Activated CD8-positive, alpha-beta memory T cell treated with anti-CD3 and anti-CD28 coated beads, Interleukin-2, amount 50 U/mL, for 48 hours (primary cell): ENCODE data around the gene NLGN1.

Source experiments
- DNase-seq: peaks from one replicate; pipeline ENCODE4 v3.0.0-alpha.2; 2020

The NLGN1 gene

DNA sequence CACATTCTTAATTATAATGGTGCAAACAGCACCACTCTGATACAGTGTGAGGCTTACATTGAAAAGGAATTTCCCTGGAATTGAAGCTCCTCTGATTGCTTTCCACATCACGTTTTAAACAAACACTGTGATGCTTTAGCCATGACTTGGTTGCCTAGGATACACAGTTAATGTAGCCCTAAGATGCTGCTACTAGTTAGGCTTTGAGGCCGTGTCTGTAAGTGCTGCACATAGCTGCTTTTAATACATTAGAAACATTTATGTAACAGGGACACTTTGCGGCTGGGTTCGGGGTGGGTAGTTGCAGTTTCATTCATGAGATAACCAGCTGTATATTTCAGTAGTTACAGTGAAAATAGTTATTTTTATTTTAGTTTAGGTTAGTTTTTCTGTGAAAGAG is 334.7 kb downstream of the NLGN1 start:
- DNase-seq, result no peak

DNA sequence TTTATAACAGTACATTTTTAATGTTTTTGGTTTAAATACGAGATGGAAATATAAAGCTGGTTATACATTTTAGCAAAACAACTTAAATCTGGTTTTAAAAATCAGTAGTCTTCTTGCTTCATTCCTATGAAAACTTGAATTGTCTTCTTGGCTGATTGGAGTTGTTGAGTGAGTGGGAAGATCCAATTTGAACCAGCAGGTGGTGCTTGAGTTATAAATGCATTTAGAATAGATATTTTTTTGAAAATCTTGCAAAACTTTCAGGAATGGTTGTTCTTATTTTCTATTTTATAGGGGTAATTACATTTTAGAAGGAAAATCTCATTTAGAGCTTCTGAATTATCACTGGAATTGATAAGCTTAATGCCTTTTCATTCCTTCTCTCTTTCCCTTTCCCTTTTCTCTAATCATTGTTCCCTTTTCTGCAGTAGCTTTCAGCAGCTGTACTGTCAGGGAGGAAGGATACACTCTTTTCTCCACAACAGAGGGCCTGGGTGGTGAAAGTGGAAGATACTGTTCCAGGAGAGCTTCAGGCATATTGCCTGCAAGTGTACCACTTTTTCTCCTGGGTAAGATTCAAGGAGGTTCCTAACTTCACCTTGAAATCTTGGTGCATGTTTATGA is 335.6 kb downstream of the NLGN1 start:
- no peak for DNase-seq

DNA sequence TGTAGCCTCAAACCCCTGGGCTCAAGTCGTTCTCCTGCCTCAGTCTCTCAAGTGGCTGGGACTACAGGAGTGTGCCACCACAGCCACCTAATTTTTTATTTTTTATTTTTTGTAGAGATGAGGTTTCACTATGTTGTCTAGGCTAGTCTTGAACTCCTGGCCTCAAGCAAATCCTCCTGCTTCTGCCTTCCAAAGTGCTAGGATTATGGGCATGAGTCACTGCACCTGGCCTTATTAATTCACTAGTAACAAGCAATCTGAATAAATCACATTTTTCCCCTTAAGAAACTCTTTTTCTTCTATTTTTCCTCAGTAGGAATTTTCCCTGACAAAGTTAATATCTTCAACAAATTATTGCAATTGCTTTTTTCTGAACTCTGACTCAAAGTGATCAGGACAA is 336.9 kb downstream of the NLGN1 start:
- no peak for DNase-seq

DNA sequence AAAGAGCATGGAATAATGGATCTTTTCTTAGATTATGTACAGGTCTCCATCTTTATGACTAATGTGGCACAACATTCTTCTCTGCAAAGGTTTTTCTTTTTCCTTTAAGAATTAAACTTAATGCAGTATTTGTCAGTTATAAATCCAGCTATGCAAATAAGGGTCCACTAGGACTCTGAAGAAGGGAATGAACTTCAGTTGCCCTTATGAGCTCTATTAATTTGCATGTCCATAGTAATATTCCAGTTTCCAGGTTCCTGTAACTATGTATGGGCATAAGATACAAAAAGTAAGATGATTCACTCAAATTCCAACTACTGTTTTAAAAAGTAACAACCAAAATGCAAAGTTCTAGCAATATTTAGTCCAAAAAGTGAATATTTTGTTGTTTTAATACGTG is 337.4 kb downstream of the NLGN1 start:
- no peak for DNase-seq

DNA sequence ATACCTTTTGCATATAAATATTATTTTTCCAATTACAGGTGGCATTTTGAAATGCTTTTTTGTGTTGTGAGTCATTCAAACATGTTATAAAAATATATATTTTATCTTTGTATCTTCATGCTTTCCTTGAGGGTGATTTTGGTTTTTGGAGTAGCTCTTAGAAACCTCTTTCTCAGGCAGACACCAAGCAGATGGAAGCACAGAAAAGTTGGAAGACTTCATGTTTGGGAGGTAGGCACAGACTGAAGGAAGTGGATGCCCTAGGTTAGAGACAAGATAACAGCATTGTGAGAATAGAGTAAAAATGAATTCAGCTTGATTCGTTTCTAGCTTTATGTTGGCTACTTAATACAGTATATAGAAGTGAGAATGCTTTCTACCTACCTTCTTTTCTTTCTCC is 338.3 kb downstream of the NLGN1 start:
- DNase-seq, result no peak

DNA sequence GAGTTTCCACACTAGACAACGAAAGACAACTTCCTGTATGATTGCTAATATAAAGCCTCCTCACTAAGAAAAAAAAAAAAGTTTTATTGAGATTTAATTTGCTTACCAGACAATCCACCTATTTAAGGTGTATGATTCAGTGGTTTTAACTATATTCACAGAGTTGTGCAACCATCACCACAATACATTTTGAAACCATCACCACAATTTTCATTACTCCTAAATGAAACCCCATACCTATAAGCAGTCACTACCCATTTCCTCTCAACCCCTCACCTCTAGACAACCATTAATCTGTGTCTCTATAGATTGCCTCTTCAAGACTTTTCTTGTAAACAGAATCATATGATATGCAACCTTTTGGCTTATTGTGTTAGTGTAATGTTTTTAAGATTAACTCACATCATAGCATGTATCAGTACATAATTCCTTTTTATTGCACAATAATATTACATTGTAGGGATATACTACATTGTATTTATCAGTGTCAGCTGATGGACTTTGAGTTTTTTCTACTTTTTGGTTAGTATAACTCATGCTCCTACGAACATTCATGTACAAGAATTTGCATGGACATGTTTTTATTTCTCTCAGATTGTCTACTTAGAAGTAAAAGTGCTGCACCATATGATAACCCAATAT is 339.7 kb downstream of the NLGN1 start:
- no peak for DNase-seq

DNA sequence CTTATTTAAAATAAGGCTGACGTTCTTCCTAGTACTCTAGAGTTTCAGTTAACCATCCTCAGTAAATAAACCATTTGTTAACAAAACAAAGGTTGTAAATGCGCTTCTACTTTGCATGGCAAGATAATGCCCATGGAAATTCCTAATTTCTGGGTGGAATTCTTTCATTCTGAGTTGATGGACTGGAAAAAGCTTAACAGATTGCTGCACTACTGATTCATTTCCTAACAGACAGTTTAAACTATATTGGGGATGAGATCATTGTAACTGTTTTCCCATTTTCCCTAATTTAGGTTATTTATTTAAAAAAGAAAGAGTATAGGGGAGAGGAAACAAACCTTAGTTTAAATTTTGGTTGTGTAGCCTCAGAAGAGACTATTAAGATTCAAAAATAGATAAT is 342.2 kb downstream of the NLGN1 start:
- DNase-seq, result no peak

DNA sequence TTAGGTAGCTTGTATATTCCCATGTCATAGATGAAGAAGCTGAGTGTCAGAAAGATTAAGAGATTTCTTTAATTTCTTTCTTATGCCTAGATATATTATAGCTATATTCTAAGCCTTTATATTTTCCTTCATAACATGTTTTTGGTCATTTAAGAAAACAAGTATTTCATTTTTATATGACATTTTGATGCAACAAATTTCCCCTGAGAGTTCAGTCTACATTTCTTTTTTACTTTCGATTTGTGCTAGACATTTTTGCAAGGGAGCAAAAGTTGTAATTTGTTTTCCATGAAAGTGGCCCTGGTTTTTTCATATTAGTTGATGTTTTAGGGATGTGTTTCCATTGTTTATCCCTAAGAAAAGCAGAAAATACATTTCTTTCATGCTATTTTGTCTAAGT is 344.9 kb downstream of the NLGN1 start:
- no peak for DNase-seq

DNA sequence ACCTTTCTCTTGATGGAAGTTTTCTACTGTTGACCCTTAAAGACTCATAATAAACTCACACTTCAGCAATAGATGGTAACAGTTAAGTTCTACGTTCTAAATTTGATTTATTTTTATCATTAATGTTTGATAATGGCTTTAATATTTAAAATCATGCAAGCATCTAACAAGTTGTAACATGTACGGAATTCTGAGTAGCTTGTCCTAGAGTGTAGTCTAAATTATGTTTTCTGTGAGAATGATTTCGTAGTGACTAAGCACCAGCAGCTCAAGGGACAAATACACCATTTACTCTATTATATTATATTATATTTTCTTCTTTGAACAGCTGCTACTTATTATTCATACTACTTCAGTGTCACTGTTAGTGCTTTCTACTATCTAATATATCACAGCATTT is 345.6 kb downstream of the NLGN1 start:
- DNase-seq, result no peak

DNA sequence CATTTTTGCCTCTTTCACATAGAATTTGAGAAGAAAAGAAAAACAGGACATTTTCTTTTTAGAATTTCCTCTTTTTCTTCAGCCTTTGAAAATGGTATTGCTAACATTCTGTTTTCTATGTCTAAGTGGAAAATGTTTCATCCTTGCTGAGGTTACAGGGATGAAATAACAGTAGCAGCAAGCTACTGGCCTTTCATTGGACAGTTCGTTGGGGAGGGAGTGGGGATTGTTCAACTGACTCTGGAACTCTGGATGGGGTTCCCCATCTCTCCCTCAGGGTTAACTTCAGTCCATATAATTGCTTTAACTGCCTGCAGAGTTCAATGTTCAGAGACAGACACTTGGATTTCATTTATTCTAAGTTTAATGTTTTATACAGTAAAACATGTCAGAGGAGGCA is 346.0 kb downstream of the NLGN1 start:
- DNase-seq, result no peak

DNA sequence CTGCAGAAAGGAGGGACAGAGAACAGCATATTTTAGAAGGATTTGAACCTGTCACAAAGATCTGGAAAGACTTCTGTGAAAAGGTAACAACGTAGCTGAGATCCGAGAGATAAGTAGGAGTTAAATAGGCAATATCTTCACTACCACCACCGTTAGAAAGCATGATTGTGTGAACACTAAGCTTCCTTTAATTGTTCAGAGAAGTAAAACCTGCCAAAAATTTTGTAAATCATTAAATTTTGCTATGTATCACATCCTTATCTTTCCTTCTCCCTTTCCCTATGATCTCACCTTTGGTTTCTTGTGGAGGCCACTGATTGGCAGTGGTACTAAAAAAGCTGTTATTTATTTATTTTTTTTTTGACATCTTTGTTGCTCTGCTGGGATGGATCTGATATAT is 346.9 kb downstream of the NLGN1 start:
- no peak for DNase-seq

DNA sequence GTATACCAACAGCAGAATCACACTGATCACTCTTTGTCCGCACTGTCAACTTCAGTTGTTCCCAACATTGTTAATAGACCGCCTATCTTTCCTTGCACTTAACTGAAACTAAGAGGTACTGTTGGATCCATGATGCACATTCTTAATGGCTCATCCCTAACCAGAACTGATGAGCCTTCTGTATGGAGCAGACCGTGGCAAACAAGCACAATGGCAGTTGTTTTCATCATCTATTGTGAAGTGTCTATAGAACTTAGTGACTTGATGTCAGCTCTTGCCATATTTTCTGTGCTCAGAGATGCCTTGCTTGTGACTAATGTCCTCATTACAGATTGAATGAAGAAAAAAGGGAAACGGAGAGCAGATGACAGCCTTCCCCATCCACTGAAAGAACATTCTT is 347.4 kb downstream of the NLGN1 start:
- no peak for DNase-seq

DNA sequence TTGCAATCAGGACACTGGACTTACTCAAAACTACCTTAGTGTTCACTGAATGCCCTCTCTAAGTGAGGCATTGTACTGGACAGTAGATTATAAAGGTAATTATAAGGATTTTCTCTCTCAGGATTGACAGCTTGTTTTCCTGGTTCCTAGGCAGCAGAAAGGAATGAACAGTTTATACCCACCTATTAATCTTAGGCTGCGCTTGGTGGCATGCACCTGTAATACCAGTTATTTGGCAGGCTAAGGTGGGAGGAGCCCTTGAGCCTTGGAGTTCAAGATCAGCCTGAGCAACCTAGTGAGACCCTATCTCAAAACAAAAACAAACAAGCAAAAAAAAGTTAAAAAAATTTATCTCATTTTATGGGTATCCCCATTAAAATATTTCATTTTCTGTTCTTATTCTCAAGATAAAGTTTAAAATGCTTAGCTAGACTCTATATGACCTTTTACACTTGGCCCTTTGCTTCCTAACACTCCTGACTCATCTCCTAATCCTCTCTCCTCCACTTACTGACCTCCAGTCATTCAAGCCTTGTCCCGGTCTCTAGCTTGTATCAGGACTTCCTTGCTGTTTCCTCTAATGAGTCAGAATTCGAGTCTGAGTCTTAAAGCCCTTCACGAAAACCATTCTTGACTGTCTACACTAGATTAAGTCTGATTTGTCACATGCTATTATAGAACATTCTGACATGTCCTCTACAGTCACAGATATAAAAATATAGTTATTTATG is 348.6 kb downstream of the NLGN1 start:
- no peak for DNase-seq

DNA sequence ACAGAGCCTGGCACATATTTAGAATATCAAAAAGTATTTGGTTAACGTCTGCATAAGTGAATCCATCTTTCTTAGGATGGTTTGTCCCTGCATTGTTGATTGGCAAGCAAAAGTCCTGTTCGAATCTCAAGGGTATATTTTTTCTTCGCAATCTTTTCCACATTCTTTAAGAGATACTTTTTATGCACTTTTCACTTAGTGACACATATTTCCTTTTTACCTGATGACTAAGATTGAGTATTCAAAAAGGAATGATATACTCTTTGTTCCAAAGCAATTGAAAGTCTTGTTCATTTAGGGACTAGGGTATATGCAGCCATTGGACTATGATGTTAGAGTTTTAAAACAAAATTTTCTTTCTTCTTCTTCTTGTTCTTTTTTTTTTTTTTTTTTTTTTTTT is 349.9 kb downstream of the NLGN1 start:
- no peak for DNase-seq

DNA sequence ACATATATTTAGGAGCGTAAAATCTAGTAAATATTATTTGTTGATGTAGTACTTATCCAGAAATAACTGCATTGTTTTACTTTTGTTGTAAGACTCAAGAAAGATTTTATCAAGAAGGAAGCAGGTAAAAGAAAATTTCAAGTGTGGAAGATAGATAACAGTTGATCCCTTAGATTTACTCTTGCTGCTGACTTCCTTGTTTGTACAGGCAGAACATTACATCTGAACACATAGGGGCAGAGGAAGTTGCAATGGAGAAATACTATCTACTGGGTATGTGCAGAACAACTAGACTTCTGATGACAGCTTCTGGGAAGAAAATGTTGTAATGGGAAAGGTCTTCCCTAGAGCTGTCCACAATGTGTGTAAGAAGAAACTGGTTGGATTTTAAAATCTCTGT is 350.6 kb downstream of the NLGN1 start:
- DNase-seq, result no peak

DNA sequence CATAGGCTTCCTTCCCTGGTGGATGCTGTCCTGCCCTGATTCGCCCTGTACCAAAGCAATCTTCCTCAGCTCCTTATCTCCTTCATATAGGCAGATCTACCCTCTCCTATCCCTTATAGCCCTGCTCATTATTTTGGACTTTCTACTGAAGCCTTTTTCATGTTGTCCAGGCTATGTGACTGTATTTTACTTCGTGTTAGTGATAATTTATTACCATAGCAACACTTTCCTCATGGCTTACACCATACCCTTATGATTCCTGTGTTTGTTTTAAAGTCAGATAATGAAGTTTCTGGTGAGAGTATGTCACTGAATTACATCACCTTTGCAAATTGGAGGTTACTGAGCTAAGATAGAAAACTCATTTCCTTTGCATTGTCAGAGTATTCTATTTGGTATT is 352.6 kb downstream of the NLGN1 start:
- no peak for DNase-seq

DNA sequence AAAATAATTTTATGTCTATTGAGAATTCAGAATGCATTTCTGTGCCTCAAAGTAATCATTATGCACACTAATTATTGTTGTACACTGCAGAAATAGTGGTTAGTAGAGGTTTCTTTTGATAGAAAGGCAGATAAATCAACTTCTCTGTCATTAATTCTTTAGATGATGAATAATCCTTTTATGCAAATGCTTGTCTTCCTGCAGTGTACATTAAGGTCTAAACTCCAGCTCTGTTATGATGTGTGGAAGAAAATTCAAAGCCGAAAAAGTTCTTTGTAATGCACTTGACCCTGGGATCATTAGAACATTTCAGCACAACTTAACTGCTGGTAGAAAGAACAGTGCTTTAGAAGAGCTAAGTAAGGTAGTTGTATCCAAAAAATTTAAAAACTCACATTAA is 353.0 kb downstream of the NLGN1 start:
- DNase-seq, result no peak

DNA sequence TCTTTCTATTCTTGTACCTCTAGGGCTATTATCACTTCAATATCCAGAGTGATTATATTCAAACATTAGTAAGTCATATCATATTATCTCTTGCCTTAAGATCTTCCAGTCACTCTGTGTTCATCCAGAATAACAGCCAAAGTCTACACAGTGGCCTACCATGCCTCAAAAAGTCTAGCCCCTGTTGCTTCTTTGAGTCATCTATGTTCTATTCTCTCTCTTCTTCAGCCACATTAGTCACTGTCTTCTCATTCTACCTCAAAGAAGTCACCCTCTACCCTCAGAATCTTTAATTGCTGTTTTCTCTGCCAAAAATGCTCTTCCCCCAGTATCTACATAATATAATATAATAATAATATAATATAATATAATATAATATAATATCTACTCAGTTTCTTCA is 356.0 kb downstream of the NLGN1 start:
- no peak for DNase-seq

DNA sequence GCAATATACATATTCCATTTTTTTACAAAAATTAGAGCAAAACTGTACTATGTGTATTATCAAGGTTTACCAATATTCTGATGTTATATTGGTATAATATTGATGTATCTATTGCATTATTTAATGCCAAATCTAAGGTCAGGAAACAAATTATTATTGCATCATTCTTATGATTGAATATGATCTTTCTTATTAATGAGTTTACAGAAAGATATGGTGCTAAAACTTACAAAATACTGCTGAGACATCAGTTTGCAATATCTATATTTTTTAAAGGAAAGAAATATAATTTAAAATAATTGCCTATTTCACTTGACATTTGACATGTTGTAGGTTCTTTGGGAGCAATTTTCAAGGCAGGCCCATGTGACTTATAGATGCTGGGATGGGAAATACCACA is 357.6 kb downstream of the NLGN1 start:
- no peak for DNase-seq

DNA sequence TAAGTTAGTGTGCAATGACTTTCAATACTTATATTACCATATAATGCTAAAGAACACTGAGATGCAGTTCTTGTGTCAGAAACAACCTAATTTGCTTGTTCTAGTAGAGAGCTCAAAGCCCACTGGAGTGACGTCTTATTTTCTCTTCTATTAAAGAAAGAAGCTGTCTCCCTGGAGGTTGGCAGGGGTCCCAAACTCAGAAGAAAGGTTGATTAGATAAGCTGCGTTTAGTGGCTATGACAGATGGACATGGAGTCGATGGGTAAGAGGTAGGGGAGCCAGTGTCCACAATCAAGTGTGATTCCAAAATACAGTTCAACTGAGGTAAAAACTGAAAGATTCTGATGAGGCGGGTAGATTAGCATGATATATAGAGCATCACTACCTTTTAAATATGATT is 363.6 kb downstream of the NLGN1 start:
- no peak for DNase-seq

DNA sequence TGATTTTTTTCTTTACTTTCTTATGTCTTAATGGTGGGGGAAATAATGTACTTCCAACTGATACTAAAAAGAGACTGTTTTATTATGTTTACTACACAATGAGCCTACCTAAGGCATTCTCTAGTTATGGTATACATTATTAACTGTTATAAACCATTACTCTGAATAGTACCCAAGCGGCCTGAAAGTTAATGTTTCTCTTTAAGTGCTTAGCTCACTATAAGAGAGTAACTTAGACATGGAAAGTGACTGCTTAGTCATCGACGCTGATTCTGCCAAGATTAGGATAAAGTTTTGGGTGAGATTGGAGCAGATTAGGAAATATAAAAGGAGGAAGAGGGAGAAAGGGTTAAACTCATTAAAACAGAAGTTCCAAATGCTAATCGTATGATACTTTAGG is 365.0 kb downstream of the NLGN1 start:
- DNase-seq, result no peak

DNA sequence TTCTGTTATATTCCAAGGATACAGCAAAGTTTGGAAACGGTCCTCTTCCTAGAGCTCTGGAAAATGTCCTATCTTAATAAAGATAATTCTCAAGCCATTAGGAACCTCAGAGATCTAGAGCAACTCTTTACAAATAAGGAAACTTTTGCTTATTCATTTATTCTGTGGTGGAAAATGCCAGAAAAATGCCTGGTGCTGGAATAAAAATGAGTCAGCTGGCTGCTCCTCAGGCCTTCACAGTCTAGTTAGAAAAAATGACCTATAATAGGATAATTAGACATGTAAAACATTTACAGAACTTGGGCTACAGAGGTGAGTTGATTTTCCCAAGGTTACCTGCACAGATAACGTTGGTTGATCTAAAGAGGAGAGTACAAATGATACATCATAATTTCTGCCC is 372.5 kb downstream of the NLGN1 start:
- no peak for DNase-seq

DNA sequence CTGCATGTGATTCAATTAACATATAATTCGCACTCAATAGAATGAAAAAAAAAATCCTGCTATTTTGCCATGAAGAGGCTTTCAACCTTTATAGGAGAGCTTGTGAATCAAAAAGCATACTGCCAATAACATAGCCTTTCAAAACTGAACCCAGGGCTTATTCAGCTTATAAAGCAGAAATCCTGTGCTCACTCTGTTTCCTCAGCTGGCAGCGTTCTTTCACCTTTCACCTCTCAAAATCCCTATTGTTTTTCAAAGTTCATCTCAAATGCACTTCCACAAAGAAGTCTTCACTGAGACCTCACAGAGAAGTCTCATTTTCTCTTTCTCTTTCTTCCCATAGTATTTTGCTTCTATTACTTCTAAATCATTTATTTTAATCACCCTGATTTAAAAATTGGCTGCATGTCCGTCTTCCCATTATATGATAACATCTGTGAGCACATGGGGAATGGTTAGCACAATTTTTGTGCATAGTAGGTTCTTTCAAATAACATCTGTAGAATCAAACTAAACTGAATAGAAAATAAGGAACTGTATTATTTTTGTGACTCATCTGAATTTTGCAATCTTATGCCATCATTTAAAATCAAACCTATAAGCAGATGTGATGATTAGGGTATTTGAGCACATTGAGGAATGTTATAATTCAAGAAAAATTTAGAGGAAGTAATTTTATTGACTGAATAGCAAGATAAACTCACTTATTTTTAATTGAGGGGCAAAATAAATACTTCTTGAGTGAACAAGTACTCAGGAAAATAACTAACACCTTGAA is 373.4 kb downstream of the NLGN1 start:
- no peak for DNase-seq

DNA sequence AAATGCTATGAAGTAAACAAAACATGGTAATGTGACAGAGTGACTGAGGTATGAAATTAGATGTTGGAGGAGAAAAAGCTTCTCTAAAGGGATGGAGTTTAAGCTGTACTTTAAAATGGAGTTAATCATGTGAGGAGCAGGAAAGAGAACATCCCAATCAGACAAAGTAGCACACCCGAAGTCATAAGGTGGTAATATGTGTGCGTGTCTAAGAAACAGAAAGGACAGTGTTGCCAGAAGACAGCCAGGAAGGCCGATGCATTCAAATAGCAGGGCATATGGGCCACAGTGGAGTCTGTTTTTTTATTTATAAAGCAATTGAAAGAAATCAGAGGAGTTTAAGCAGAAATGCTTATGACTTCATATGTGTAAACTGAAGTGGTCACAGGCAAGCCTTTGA is 376.3 kb downstream of the NLGN1 start:
- DNase-seq, result no peak
